NCI-H2171 treated with DMSO at 0.1 percent for 48 hours (cell line): Measurements from ENCODE around the gene ZNF714.
A peak's percentile ranks its signal among the peaks of the same experiment; 100 is the strongest.
"Not testable (repeated sequence)": the region's sequence is repeated elsewhere in the genome, so short reads cannot be mapped to it uniquely, and the experiment has no call there.

ENCODE experiments used
- DNase-seq: peaks from one replicate; lab custom pipeline; 2025; lab: John Stamatoyannopoulos, UW

The ZNF714 gene

GRCh38 chr19:21130097-21130775, 48.2 kb downstream of the ZNF714 start:
- no peak for DNase-seq

GRCh38 chr19:21133633-21134032, 51.6 kb downstream of the ZNF714 start:
- DNase-seq, result no peak

- no peak for DNase-seq
Observed at GRCh38 chr19:21134934-21135366, 52.9 kb downstream of the ZNF714 start.

GRCh38 chr19:21135433-21135832, 53.4 kb downstream of the ZNF714 start:
- DNase-seq, result no peak

GRCh38 chr19:21138130-21138529, 56.1 kb downstream of the ZNF714 start:
- DNase-seq, result no peak

GRCh38 chr19:21141006-21141405, 59.0 kb downstream of the ZNF714 start:
- DNase-seq, result not testable (repeated sequence)

- peak; percentile 96 for DNase-seq
Observed at GRCh38 chr19:21141787-21142464, 59.9 kb downstream of the ZNF714 start, which contains the start of gene ZNF431. Gene ZNF431 (plus strand): TSS chr19:21142040. CDS start chr19:21142184, 144 bp downstream.

- DNase-seq, result no peak
Observed at GRCh38 chr19:21143428-21143827, 61.4 kb downstream of the ZNF714 start.

- DNase-seq, result no peak
Observed at GRCh38 chr19:21143854-21144253, 61.9 kb downstream of the ZNF714 start.

- no peak for DNase-seq
Observed at GRCh38 chr19:21147540-21147939, 65.5 kb downstream of the ZNF714 start.

- no peak for DNase-seq
Observed at GRCh38 chr19:21148681-21149080, 66.7 kb downstream of the ZNF714 start.

GRCh38 chr19:21149877-21150276, 67.9 kb downstream of the ZNF714 start:
- DNase-seq, result no peak

- no peak for DNase-seq
Observed at GRCh38 chr19:21151460-21151859, 69.5 kb downstream of the ZNF714 start.

- no peak for DNase-seq
Observed at GRCh38 chr19:21158523-21159135, 76.6 kb downstream of the ZNF714 start.

- DNase-seq, result no peak
Observed at GRCh38 chr19:21164541-21164940, 82.5 kb downstream of the ZNF714 start.

- no peak for DNase-seq
Observed at GRCh38 chr19:21166436-21166835, 84.4 kb downstream of the ZNF714 start.
